Glutamatergic neuron (in vitro differentiated cells): ENCODE data around the gene MRTFA. TPM values are rescaled to one million over a fixed set of nuclear protein-coding genes. Genes with fewer than 3 reads are reported as not detected.
A peak's percentile ranks its signal among the peaks of the same experiment; 100 is the strongest.

Experiments
- DNase-seq: peaks from one replicate; pipeline ENCODE4 v3.0.0; 2022
- H3K27ac Mint-ChIP-seq: one replicate; pipeline ENCODE4 v1.8.0; 2020; ENCODE audit warnings: mild to moderate bottlenecking, mixed read lengths, inconsistent platforms; ENCODE audit not compliant: unreplicated experiment
- H3K27me3 Mint-ChIP-seq: one replicate; pipeline ENCODE4 v1.8.0; 2020; ENCODE audit warnings: mild to moderate bottlenecking, moderate library complexity, mixed read lengths, inconsistent platforms; ENCODE audit not compliant: unreplicated experiment
- H3K36me3 Mint-ChIP-seq: one replicate; pipeline ENCODE4 v1.8.0; 2020; ENCODE audit warnings: mild to moderate bottlenecking, mixed read lengths, inconsistent platforms; ENCODE audit not compliant: unreplicated experiment
- H3K4me1 Mint-ChIP-seq: one replicate; pipeline ENCODE4 v1.8.0; 2020; ENCODE audit warnings: mild to moderate bottlenecking, low read depth, mixed read lengths, inconsistent platforms; ENCODE audit not compliant: unreplicated experiment
- H3K4me3 Mint-ChIP-seq: one replicate; pipeline ENCODE4 v1.8.0; 2020; ENCODE audit warnings: mild to moderate bottlenecking, mixed read lengths, inconsistent platforms; ENCODE audit not compliant: unreplicated experiment
- H3K9me3 Mint-ChIP-seq: one replicate; pipeline ENCODE4 v1.8.0; 2020; ENCODE audit warnings: mild to moderate bottlenecking, moderate library complexity, mixed read lengths, inconsistent platforms; ENCODE audit not compliant: unreplicated experiment
- CTCF ChIP-seq: fragments of 200-600 bp; sonication (generic); IDR thresholded peaks from one replicate; pipeline ENCODE4 v1.5.0; 2021; ENCODE audit not compliant: partially characterized antibody, unreplicated experiment
- total RNA-seq: library from RNA; stranded (reverse); fragmentation: NEBNext Ultra II Directional; extraction: Animal tissue kit (Norgen Biotek cat#: 25700); gene quantifications from one replicate; pipeline ENCODE4 v1.2.1, GENCODE V29; 2021; ENCODE audit not compliant: unreplicated experiment

MRTFA gene
- total RNA-seq, 1 donor from 2014 or later = 91.7 TPM

GRCh38 chr22:40571887-40572286 is 64.6 kb downstream of the MRTFA start:
- no peak for TF ChIP-seq CTCF
- H3K27ac Mint-ChIP-seq = no peak overlapping the region
- H3K27me3 Mint-ChIP-seq = no peaks in the 10 kb centered on the region
- H3K4me3 Mint-ChIP-seq = no peak overlapping the region
- peaks cover 16% of the 10 kb centered on the region for H3K9me3 Mint-ChIP-seq
- H3K4me1 Mint-ChIP-seq = peaks cover 15% of the 10 kb centered on the region
- peaks cover 11% of the 10 kb centered on the region for H3K36me3 Mint-ChIP-seq
- no peak for DNase-seq

GRCh38 chr22:40567626-40568328 is 68.7 kb downstream of the MRTFA start:
- Mint-ChIP-seq H3K4me1 (peaks cover 24% of the 10 kb centered on the region), H3K4me3 (no peak overlapping the region), H3K36me3 (peaks cover 8% of the 10 kb centered on the region), H3K27ac (peak overlapping the region; percentile 69), H3K9me3 (peaks cover 21% of the 10 kb centered on the region), H3K27me3 (no peaks in the 10 kb centered on the region)
- no peak for DNase-seq
- TF ChIP-seq CTCF = no peak

GRCh38 chr22:40567106-40567505 is 69.4 kb downstream of the MRTFA start:
- Mint-ChIP-seq H3K27ac (no peak overlapping the region), H3K27me3 (no peaks in the 10 kb centered on the region)
- no peak for TF ChIP-seq CTCF

GRCh38 chr22:40560994-40561515 is 75.5 kb downstream of the MRTFA start:
- peaks cover 34% of the 10 kb centered on the region for H3K4me1 Mint-ChIP-seq
- H3K27ac Mint-ChIP-seq = peak overlapping the region; percentile 96
- no peaks in the 10 kb centered on the region for H3K36me3 Mint-ChIP-seq
- H3K27me3 Mint-ChIP-seq = peaks cover 3% of the 10 kb centered on the region
- TF ChIP-seq CTCF = no peak
- peaks cover 10% of the 10 kb centered on the region for H3K9me3 Mint-ChIP-seq
- H3K4me3 Mint-ChIP-seq = peak overlapping the region; percentile 43
- DNase-seq = no peak

More at GRCh38 chr22:40567106-40567505, 69.4 kb downstream of the MRTFA start:
- DNase-seq = no peak
- peaks cover 4% of the 10 kb centered on the region for H3K36me3 Mint-ChIP-seq
- H3K4me1 Mint-ChIP-seq = peaks cover 26% of the 10 kb centered on the region
- peaks cover 17% of the 10 kb centered on the region for H3K9me3 Mint-ChIP-seq
- H3K4me3 Mint-ChIP-seq = no peak overlapping the region

GRCh38 chr22:40560551-40560950 is 76.0 kb downstream of the MRTFA start:
- peak; percentile 23 for DNase-seq
- H3K9me3 Mint-ChIP-seq = peaks cover 10% of the 10 kb centered on the region
- peak overlapping the region; percentile 96 for H3K27ac Mint-ChIP-seq
- no peaks in the 10 kb centered on the region for H3K36me3 Mint-ChIP-seq
- TF ChIP-seq CTCF = no peak
- H3K4me3 Mint-ChIP-seq = peak overlapping the region; percentile 43
- peaks cover 35% of the 10 kb centered on the region for H3K4me1 Mint-ChIP-seq
- H3K27me3 Mint-ChIP-seq = peaks cover 3% of the 10 kb centered on the region
